ENCODE data around the gene PI4KB.

GRCh38 chr1:151277249-151277648 is 50.0 kb downstream of the PI4KB start:
- TF ChIP-seq CTCF (IDR thresholded peaks at IDR 0.05): no peak
- TF ChIP-seq POLR2A (IDR thresholded peaks at IDR 0.05): no peak
